CD4-positive, alpha-beta T cell (primary cell): ENCODE data around the gene CEP85. TPM values are rescaled to one million over a fixed set of nuclear protein-coding genes. Genes with fewer than 3 reads are reported as not detected.

Experiments
- ATAC-seq: fragments of 200-7000 bp; cut with Tn5 transposase; one replicate; pipeline ENCODE4 v1.10.0; 2022; ENCODE audit warnings: mild to moderate bottlenecking; ENCODE audit not compliant: poor library complexity
- CTCF ChIA-PET: fragments of 350-600 bp; sonication (Branson Sonifier 250); formaldehyde crosslinking; loops from one replicate; lab custom pipeline; 2021; ENCODE audit warnings: antibody characterized with exemption, inconsistent platforms; lab: Charles Lee
- POLR2A ChIA-PET: fragments of 350-600 bp; sonication (Branson Sonifier 250); formaldehyde crosslinking; loops from one replicate; lab custom pipeline; 2021; ENCODE audit warnings: antibody characterized with exemption, inconsistent platforms; lab: Charles Lee
- DNase-seq, 14 experiments: peaks; one replicate each; pipeline ENCODE4 v3.0.0-alpha.2; 2013 to 2020; ENCODE audit warnings: mixed read lengths in 2 of 14
- H3K27ac ChIP-seq, 2 donors: one replicate each; pipeline versions ENCODE4 v1.5.1 to v1.7.0; 2013; ENCODE audit warnings: low read length in 2 of 2, low read depth in 1 of 2, mild to moderate bottlenecking in 1 of 2
- H3K27me3 ChIP-seq, 2 experiments: 1 replicate in 1 of 2; 2 replicates in 1 of 2; pipeline versions ENCODE4 v1.6.1 to v1.7.0; 2013; ENCODE audit warnings: low read length in 2 of 2, control low read depth in 1 of 2, mild to moderate bottlenecking in 1 of 2, moderate library complexity in 1 of 2; ENCODE audit not compliant: insufficient read depth in 2 of 2, control insufficient read depth in 1 of 2
- H3K36me3 ChIP-seq: one replicate; pipeline ENCODE4 v1.6.1; 2013; ENCODE audit warnings: low read length, control low read depth; ENCODE audit not compliant: insufficient read depth
- H3K4me1 ChIP-seq: one replicate; pipeline ENCODE4 v1.6.1; 2013; ENCODE audit warnings: low read length, control low read depth; ENCODE audit not compliant: insufficient read depth
- H3K4me3 ChIP-seq: one replicate; pipeline ENCODE4 v1.5.1; 2013; ENCODE audit warnings: mild to moderate bottlenecking, low read length, moderate library complexity
- H3K9me3 ChIP-seq, 2 experiments: 1 replicate in 1 of 2; 2 replicates in 1 of 2; pipeline versions ENCODE4 v1.6.1 to v1.7.0; 2013; ENCODE audit warnings: low read length in 2 of 2, mild to moderate bottlenecking in 2 of 2, control low read depth in 1 of 2, moderate library complexity in 1 of 2; ENCODE audit not compliant: control insufficient read depth in 1 of 2, insufficient read depth in 1 of 2
- H3K27ac Mint-ChIP-seq: one replicate; pipeline ENCODE4 v1.8.0; 2020; ENCODE audit warnings: mixed read lengths
- H3K27me3 Mint-ChIP-seq: one replicate; pipeline ENCODE4 v1.8.0; 2021; ENCODE audit warnings: mixed read lengths
- H3K36me3 Mint-ChIP-seq: one replicate; pipeline ENCODE4 v1.8.0; 2021; ENCODE audit warnings: low read depth, mixed read lengths
- H3K4me1 Mint-ChIP-seq: one replicate; pipeline ENCODE4 v1.8.0; 2021; ENCODE audit warnings: low read depth, mixed read lengths
- H3K4me3 Mint-ChIP-seq: one replicate; pipeline ENCODE4 v1.8.0; 2020; ENCODE audit warnings: mild to moderate bottlenecking, mixed read lengths
- H3K9me3 Mint-ChIP-seq: one replicate; pipeline ENCODE4 v1.8.0; 2020; ENCODE audit warnings: mixed read lengths
- CTCF ChIP-seq: fragments of 200-600 bp; IDR thresholded peaks from one replicate; pipeline ENCODE4 v1.8.0; 2022; ENCODE audit warnings: antibody characterized with exemption, mild to moderate bottlenecking
- intact Hi-C, 2 experiments: fragments of 100-400 bp; cut with DNase I in 1 of 2; cut with micrococcal nuclease in 1 of 2; formaldehyde crosslinking; loops; one replicate each; pipeline versions ENCODE4 v1.15.1 to v1.9.0; 2023 to 2025; cut with DNase I, micrococcal nuclease
- total RNA-seq, 174 experiments: library from RNA in 2 of 174; stranded (reverse) in 2 of 174; gene quantifications; one replicate each; pipeline ENCODE4 v1.2.3 and lab custom pipeline; 2021 to 2026

Gene CEP85
- total RNA-seq, 2 experiments from 2014 or later: 7.6 to 8.4 TPM

DNA sequence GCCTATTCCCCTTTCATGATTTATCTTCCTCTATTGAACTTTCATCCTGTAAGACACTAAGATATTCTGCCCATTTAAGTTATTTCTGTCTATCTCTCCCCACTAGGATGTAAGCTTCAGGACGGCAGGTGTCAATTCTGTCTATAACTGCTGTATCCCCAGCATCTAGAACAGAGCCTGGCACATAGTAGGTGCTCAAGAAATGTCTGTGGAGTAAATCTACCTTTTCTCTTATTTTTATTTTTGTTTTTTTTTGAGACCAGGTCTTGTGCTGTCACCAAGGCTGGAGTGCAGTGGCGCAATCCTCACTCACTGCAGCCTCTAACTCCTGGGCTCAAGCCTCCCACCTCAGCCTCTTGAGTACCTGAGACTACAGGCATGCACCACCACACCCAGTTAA lies 89.4 kb downstream of the CEP85 start:
- POLR2A ChIA-PET: interaction anchor here (0.7 to 17.6 kb wide), 6 partner anchors 15 to 89 kb away, joined by 4 to 977 read pairs (median 32); partner anchors contain the start of genes SH3BGRL3 and UBXN11
- Histone ChIP-seq H3K27me3 (no peaks in the 10 kb centered on the region), H3K4me3 (no peak overlapping the region), H3K4me1 (peaks cover 33% of the 10 kb centered on the region), H3K36me3 (peaks cover 55% of the 10 kb centered on the region), H3K9me3 (no peaks in the 10 kb centered on the region), H3K27ac (no peak overlapping the region)
- H3K4me3 Mint-ChIP-seq: no peak overlapping the region
- H3K36me3 Mint-ChIP-seq: peaks cover 61% of the 10 kb centered on the region
- H3K27ac Mint-ChIP-seq: peak overlapping the region; percentile 46
- intact Hi-C loops: loop anchor here in 1 of 2 experiments (5.0 kb wide), 2 partner anchors 39 to 156 kb away; partner anchors contain the start of genes C1orf232 and ZNF593
- CTCF ChIA-PET: interaction anchor here (0.7 to 12.0 kb wide), 6 partner anchors 17 to 94 kb away, joined by 3 to 223 read pairs (median 30); partner anchors contain the start of gene CEP85
- ATAC-seq (no peak), DNase-seq (no peak)
- no peaks in the 10 kb centered on the region for H3K27me3 Mint-ChIP-seq
- no peaks in the 10 kb centered on the region for H3K9me3 Mint-ChIP-seq
- TF ChIP-seq CTCF: no peak
- H3K4me1 Mint-ChIP-seq: peaks cover 43% of the 10 kb centered on the region

DNA sequence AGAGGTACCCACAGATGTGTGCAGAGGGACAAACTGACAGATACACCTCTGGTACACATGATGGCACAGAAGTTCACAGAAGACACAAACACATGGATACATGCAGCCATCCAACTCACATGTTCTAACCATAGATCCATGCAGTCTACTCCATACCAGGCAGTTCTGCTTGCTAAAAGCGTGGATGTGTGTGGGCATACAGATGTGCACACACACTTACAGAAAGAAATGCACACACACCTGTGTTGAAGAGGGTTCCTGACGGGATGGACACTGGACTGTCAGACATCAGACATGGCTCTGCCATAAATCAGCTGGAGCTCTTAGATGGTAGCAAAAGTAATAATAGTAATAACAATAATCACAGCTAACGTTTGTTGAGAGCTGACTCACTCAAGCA lies 90.5 kb downstream of the CEP85 start:
- Histone ChIP-seq H3K36me3 (peaks cover 50% of the 10 kb centered on the region), H3K27me3 (no peaks in the 10 kb centered on the region), H3K9me3 (no peaks in the 10 kb centered on the region), H3K27ac (no peak overlapping the region), H3K4me3 (no peak overlapping the region), H3K4me1 (peaks cover 33% of the 10 kb centered on the region)
- ATAC-seq: no peak
- intact Hi-C loops: loop anchor here in 1 of 2 experiments (5.0 kb wide), 2 partner anchors 38 to 157 kb away; partner anchors contain the start of genes C1orf232 and ZNF593
- ChIA-PET CTCF (interaction anchor here (1.2 to 12.0 kb wide), 2 partner anchors 38 to 91 kb away, joined by 3 to 223 read pairs; no protein-coding TSS in a partner anchor), POLR2A (interaction anchor here (1.3 to 17.6 kb wide), 3 partner anchors 16 to 40 kb away, joined by 4 to 977 read pairs (median 200); partner anchors contain the start of genes SH3BGRL3 and UBXN11)
- H3K27me3 Mint-ChIP-seq: no peaks in the 10 kb centered on the region
- TF ChIP-seq CTCF: no peak
- H3K36me3 Mint-ChIP-seq: peaks cover 49% of the 10 kb centered on the region
- H3K27ac Mint-ChIP-seq: no peak overlapping the region
- H3K9me3 Mint-ChIP-seq: no peaks in the 10 kb centered on the region
- H3K4me1 Mint-ChIP-seq: peaks cover 40% of the 10 kb centered on the region
- no peak for DNase-seq
- H3K4me3 Mint-ChIP-seq: no peak overlapping the region

- peaks cover 8% of the 10 kb centered on the region for H3K4me1 ChIP-seq
- H3K4me3 ChIP-seq: no peak overlapping the region
- Mint-ChIP-seq H3K9me3 (no peaks in the 10 kb centered on the region), H3K27ac (no peak overlapping the region), H3K4me3 (no peak overlapping the region), H3K27me3 (no peaks in the 10 kb centered on the region), H3K36me3 (peaks cover 19% of the 10 kb centered on the region), H3K4me1 (peaks cover 10% of the 10 kb centered on the region)
- no peaks in the 10 kb centered on the region for H3K9me3 ChIP-seq
- intact Hi-C loops: no loop called here
- CTCF ChIA-PET: interaction anchor here (1.0 to 1.7 kb wide), 5 partner anchors 10 to 142 kb away, joined by 3 to 6 read pairs (median 4); partner anchors contain the start of gene CD52
- peaks cover 27% of the 10 kb centered on the region for H3K36me3 ChIP-seq
- POLR2A ChIA-PET: interaction anchor here (0.8 to 17.6 kb wide), 3 partner anchors 8 to 43 kb away, joined by 3 to 977 read pairs (median 5); partner anchors contain the start of gene SH3BGRL3
- H3K27ac ChIP-seq: no peak overlapping the region
- no peaks in the 10 kb centered on the region for H3K27me3 ChIP-seq
- no peak for TF ChIP-seq CTCF
- DNase-seq: peak in 1 of 14 experiments; percentile 17
- no peak for ATAC-seq
Measured at GRCh38 chr1:26327956-26328362, 94.0 kb downstream of the CEP85 start.

Other genes with a start within 250 kb of the CEP85 start
- gene PAFAH2, start 236.1 kb upstream of the CEP85 start, total RNA-seq: 1 to 10 TPM; 7.9 to 8.1 TPM
- gene EXTL1, start 212.4 kb upstream of the CEP85 start, total RNA-seq: not detected
- gene SLC30A2, start 188.1 kb upstream of the CEP85 start, total RNA-seq: not detected
- gene TRIM63, start 166.6 kb upstream of the CEP85 start, total RNA-seq: not detected
- 1 to 10 TPM; 9.5 to 9.9 TPM for gene PDIK1L, start 122.4 kb upstream of the CEP85 start, total RNA-seq
- not detected for gene FAM110D, start 75.1 kb upstream of the CEP85 start, total RNA-seq
- gene C1orf232, start 65.2 kb upstream of the CEP85 start, total RNA-seq: not detected
- 1 to 10 TPM; 5.0 to 6.6 TPM for gene ZNF593, start 64.3 kb upstream of the CEP85 start, total RNA-seq
- gene ZNF593OS, start 62.4 kb upstream of the CEP85 start, total RNA-seq: not detected
- 1 to 10 TPM; 2.3 to 3.6 TPM for gene CNKSR1, start 56.7 kb upstream of the CEP85 start, total RNA-seq
- gene CATSPER4, start 43.6 kb upstream of the CEP85 start, total RNA-seq: not detected
- gene SH3BGRL3, start 45.9 kb downstream of the CEP85 start, total RNA-seq: 100 to 1,000 TPM; 178 to 193 TPM
- 10 to 100 TPM; 39.3 to 42.3 TPM for gene UBXN11, start 72.4 kb downstream of the CEP85 start, total RNA-seq
- gene CD52, start 83.8 kb downstream of the CEP85 start, total RNA-seq: 100 to 1,000 TPM; 582 to 608 TPM
- gene CRYBG2, start 119.9 kb downstream of the CEP85 start, total RNA-seq: 1 to 10 TPM; 1.3 to 1.4 TPM
- under 1 TPM in 1 of 2 experiments, not detected in 1; 0.41 TPM for gene ZNF683, start 138.6 kb downstream of the CEP85 start, total RNA-seq
- not detected for gene LIN28A, start 176.6 kb downstream of the CEP85 start, total RNA-seq
- gene DHDDS, start 198.1 kb downstream of the CEP85 start, total RNA-seq: 10 to 100 TPM; 26.3 to 26.8 TPM
- 100 to 1,000 TPM; 323 to 330 TPM for gene HMGN2, start 238.2 kb downstream of the CEP85 start, total RNA-seq